ENCODE results near the gene SOD2. TPM values are rescaled to one million over a fixed set of nuclear protein-coding genes. Genes with fewer than 3 reads are reported as not detected.
A peak's percentile ranks its signal among the peaks of the same experiment; 100 is the strongest.
"Not testable (repeated sequence)": the region's sequence is repeated elsewhere in the genome, so short reads cannot be mapped to it uniquely, and the experiment has no call there.

Gene SOD2
- 646 TPM for total RNA-seq

GRCh38 chr6:159693128-159693893, at the start of gene SOD2:
Gene SOD2 (minus strand): TSS chr6:159693241. CDS start chr6:159693167, 74 bp downstream.
- DNase-seq (ENCODE audit: low read depth in 2 of 3, low spot score in 2 of 3), result peak; percentile 80 to 92 (median 88)

- DNase-seq (ENCODE audit: low read depth in 2 of 3, low spot score in 2 of 3), result no peak
Measured at GRCh38 chr6:159742165-159742564, 49.1 kb upstream of the SOD2 start.

- no peak for DNase-seq (ENCODE audit: low read depth in 2 of 3, low spot score in 2 of 3)
Measured at GRCh38 chr6:159739341-159739740, 46.3 kb upstream of the SOD2 start.

GRCh38 chr6:159736908-159737307, 43.9 kb upstream of the SOD2 start:
- DNase-seq (ENCODE audit: low read depth in 2 of 3, low spot score in 2 of 3), result no peak

GRCh38 chr6:159733395-159733794, 40.4 kb upstream of the SOD2 start:
- not testable (repeated sequence) for DNase-seq (ENCODE audit: low read depth in 2 of 3, low spot score in 2 of 3)

- not testable (repeated sequence) for DNase-seq (ENCODE audit: low read depth in 2 of 3, low spot score in 2 of 3)
Measured at GRCh38 chr6:159732550-159732949, 39.5 kb upstream of the SOD2 start.

- no peak for DNase-seq (ENCODE audit: low read depth in 2 of 3, low spot score in 2 of 3)
Measured at GRCh38 chr6:159730332-159730676, 37.3 kb upstream of the SOD2 start.

- no peak for DNase-seq (ENCODE audit: low read depth in 2 of 3, low spot score in 2 of 3)
Measured at GRCh38 chr6:159729598-159730331, 36.7 kb upstream of the SOD2 start.

- DNase-seq (ENCODE audit: low read depth in 2 of 3, low spot score in 2 of 3), result no peak
Measured at GRCh38 chr6:159728531-159728964, 35.5 kb upstream of the SOD2 start.

- no peak for DNase-seq (ENCODE audit: low read depth in 2 of 3, low spot score in 2 of 3)
Measured at GRCh38 chr6:159727717-159728445, 34.8 kb upstream of the SOD2 start.

- DNase-seq (ENCODE audit: low read depth in 2 of 3, low spot score in 2 of 3), result peak; percentile 93 to 98 (median 96)
Measured at GRCh38 chr6:159726918-159727716, 34.1 kb upstream of the SOD2 start, which contains the start of gene WTAP. Gene WTAP (plus strand): TSS chr6:159727506. CDS start chr6:159736266, 8,760 bp downstream.

GRCh38 chr6:159726255-159726917, 33.3 kb upstream of the SOD2 start:
- DNase-seq (ENCODE audit: low read depth in 2 of 3, low spot score in 2 of 3), result no peak

GRCh38 chr6:159725208-159725607, 32.2 kb upstream of the SOD2 start:
- not testable (repeated sequence) for DNase-seq (ENCODE audit: low read depth in 2 of 3, low spot score in 2 of 3)

- DNase-seq (ENCODE audit: low read depth in 2 of 3, low spot score in 2 of 3), result no peak
Measured at GRCh38 chr6:159724778-159725177, 31.7 kb upstream of the SOD2 start.

GRCh38 chr6:159723259-159723658, 30.2 kb upstream of the SOD2 start:
- no peak for DNase-seq (ENCODE audit: low read depth in 2 of 3, low spot score in 2 of 3)

- DNase-seq (ENCODE audit: low read depth in 2 of 3, low spot score in 2 of 3), result no peak
Measured at GRCh38 chr6:159722655-159723054, 29.6 kb upstream of the SOD2 start.

- not testable (repeated sequence) for DNase-seq (ENCODE audit: low read depth in 2 of 3, low spot score in 2 of 3)
Measured at GRCh38 chr6:159721981-159722380, 28.9 kb upstream of the SOD2 start.

- peak; percentile 46 to 60 (median 46) for DNase-seq (ENCODE audit: low read depth in 2 of 3, low spot score in 2 of 3)
Measured at GRCh38 chr6:159720708-159721107, 27.7 kb upstream of the SOD2 start.

- DNase-seq (ENCODE audit: low read depth in 2 of 3, low spot score in 2 of 3), result no peak
Measured at GRCh38 chr6:159719287-159719686, 26.2 kb upstream of the SOD2 start.

- no peak for DNase-seq (ENCODE audit: low read depth in 2 of 3, low spot score in 2 of 3)
Measured at GRCh38 chr6:159718634-159719033, 25.6 kb upstream of the SOD2 start.
